Measurements from ENCODE around the gene PTCD1.
A peak's percentile ranks its signal among the peaks of the same experiment; 100 is the strongest.

Gene PTCD1

GRCh38 chr7:99438573-99439480 is at the start of gene PTCD1, which contains the start of gene CPSF4:
TSS of gene PTCD1 (minus strand) at chr7:99438798. CDS start at chr7:99435242, 3,556 bp downstream.
TSS of gene CPSF4 (plus strand) at chr7:99438943. CDS start at chr7:99439083, 140 bp downstream.
- TF ChIP-seq CTCF (IDR thresholded peaks at IDR 0.05; ENCODE audit: control insufficient read depth, extremely low read depth, insufficient read depth), result no peak

GRCh38 chr7:99485094-99485493 is 46.5 kb upstream of the PTCD1 start:
- no peak overlapping the region for H3K4me3 ChIP-seq (ENCODE audit: low read depth, low read length)
- TF ChIP-seq CTCF (IDR thresholded peaks at IDR 0.05; ENCODE audit: control insufficient read depth, extremely low read depth, insufficient read depth), result no peak
- no peak for DNase-seq (ENCODE audit: low read depth)

More at GRCh38 chr7:99438573-99439480, at the start of gene PTCD1, which contains the start of gene CPSF4:
- peak within 1 kb of the TSS; percentile 97 for H3K4me3 ChIP-seq (ENCODE audit: low read depth, low read length)
- peak; percentile 84 for DNase-seq (ENCODE audit: low read depth)

DNA sequence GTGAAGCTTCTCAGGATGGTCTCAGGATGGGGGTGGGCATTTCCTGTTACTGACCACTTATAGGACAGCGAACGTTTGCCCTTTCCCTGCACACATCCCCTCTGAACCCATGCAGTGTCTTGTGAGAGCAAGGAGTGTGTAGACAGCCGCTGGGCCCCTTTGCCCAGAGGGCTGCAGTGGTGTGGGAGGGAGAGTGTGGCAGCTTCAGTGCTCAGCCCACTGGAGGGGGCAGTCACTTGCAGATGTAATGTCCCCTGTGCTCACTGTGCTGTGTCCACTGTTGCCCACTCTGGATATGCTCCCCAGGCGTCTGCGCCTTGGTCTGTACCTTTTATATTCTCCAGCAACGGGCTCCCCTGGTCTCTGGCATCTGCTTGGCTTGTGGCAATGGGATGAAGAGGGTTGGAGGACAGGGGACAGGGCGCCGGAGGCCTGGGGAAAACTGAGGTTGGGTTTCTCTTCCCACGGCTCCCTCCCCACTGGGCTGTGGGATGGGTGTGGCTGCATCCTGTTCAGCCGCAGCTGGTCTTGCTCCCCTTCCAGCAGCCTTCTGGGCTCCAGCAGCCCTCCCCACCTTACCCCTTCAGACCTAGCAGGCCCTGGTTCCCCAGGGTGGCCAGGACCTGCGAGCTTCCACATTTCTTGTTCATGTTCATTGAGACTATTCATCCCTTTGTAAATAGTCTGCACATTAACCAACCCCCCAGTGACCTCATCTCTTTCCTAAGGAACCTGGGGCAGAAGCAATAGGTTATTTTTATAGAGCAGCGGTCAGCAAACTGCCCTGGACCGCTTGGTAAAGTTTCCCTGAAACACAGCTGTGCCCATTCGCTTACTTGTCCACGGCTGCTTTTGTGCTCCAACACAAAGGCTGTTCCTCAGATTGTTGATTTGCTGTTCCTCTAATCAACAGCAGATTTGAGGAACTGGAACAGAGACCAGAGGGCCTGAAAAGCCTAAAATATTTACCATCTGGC is 40.2 kb upstream of the PTCD1 start:
- no peak overlapping the region for H3K4me3 ChIP-seq (ENCODE audit: low read depth, low read length)
- no peak for TF ChIP-seq CTCF (IDR thresholded peaks at IDR 0.05; ENCODE audit: control insufficient read depth, extremely low read depth, insufficient read depth)
- no peak for DNase-seq (ENCODE audit: low read depth)

- no peak for TF ChIP-seq CTCF (IDR thresholded peaks at IDR 0.05; ENCODE audit: control insufficient read depth, extremely low read depth, insufficient read depth)
- no peak for DNase-seq (ENCODE audit: low read depth)
- no peak overlapping the region for H3K4me3 ChIP-seq (ENCODE audit: low read depth, low read length)
Measured at GRCh38 chr7:99476107-99476506, 37.5 kb upstream of the PTCD1 start.

DNA sequence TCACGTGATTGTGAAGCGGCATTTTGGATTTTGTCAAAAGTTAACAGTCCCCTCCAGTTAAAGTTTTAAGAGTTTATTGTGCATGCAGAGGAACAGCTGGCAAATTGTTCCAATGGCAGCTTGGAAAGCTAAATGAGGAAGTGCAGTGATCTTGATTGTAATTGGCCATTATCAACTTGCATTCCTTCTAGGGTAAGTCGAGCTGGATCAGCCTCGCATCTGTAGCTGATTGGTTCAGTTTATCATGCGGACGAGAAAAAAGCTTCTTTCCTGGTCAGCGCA is 34.7 kb upstream of the PTCD1 start:
- peak; percentile 89 for DNase-seq (ENCODE audit: low read depth)
- no peak for TF ChIP-seq CTCF (IDR thresholded peaks at IDR 0.05; ENCODE audit: control insufficient read depth, extremely low read depth, insufficient read depth)
- H3K4me3 ChIP-seq (ENCODE audit: low read depth, low read length), result peak overlapping the region; percentile 81

- H3K4me3 ChIP-seq (ENCODE audit: low read depth, low read length), result peak within 1 kb of the TSS; percentile 81
- TF ChIP-seq CTCF (IDR thresholded peaks at IDR 0.05; ENCODE audit: control insufficient read depth, extremely low read depth, insufficient read depth), result no peak
- DNase-seq (ENCODE audit: low read depth), result peak; percentile 83
Measured at GRCh38 chr7:99472561-99473314, 34.1 kb upstream of the PTCD1 start, which contains the start of gene ZNF789. TSS of gene ZNF789 (plus strand) at chr7:99472890. CDS start at chr7:99476457, 3,567 bp downstream.
